ENCODE results near the gene U2AF2. TPM values are rescaled to one million over a fixed set of nuclear protein-coding genes. Genes with fewer than 3 reads are reported as not detected.

U2AF2 gene
- total and polyA plus RNA-seq, 11 donors: 39.9 to 104 (median 72.7) TPM

DNA sequence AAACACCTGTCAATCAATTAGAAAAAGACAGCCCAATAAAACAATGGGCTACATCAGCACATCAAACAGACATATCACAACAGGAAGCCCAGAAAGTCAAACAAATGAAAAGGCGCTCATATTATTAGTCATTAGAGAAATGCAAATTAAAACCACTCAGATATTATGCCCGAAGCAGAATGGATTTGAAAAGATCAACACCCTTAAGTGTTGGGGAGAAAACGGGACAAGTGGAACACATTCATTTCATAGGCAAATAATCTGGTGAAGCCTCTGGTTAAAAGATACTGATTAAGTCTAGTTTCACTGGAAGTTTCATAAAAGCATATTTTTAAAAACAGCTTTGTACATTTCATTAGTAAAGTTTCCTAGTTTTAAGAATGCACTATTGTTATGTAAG is 66.0 kb downstream of the U2AF2 start:
- peaks cover 0 to 19% (median 0%) of the 10 kb centered on the region in 12 donors for H3K9me3 ChIP-seq
- no peak for DNase-seq
- intact Hi-C loops (cut with DNase I): no loop called here
- no peaks in the 10 kb centered on the region for H3K36me3 ChIP-seq
- H3K4me3 ChIP-seq: no peak overlapping the region
- peaks cover 4 to 69% (median 28%) of the 10 kb centered on the region in 9 donors for H3K27me3 ChIP-seq
- H3K27ac ChIP-seq: no peak overlapping the region
- TF ChIP-seq, protein P1, sequence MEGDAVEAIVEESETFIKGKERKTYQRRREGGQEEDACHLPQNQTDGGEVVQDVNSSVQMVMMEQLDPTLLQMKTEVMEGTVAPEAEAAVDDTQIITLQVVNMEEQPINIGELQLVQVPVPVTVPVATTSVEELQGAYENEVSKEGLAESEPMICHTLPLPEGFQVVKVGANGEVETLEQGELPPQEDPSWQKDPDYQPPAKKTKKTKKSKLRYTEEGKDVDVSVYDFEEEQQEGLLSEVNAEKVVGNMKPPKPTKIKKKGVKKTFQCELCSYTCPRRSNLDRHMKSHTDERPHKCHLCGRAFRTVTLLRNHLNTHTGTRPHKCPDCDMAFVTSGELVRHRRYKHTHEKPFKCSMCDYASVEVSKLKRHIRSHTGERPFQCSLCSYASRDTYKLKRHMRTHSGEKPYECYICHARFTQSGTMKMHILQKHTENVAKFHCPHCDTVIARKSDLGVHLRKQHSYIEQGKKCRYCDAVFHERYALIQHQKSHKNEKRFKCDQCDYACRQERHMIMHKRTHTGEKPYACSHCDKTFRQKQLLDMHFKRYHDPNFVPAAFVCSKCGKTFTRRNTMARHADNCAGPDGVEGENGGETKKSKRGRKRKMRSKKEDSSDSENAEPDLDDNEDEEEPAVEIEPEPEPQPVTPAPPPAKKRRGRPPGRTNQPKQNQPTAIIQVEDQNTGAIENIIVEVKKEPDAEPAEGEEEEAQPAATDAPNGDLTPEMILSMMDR (IDR thresholded peaks at IDR 0.05): no peak
- no peak for TF ChIP-seq POLR2A (IDR thresholded peaks at IDR 0.05)
- H3K4me1 ChIP-seq: no peaks in the 10 kb centered on the region
- ATAC-seq: no peak
- 87 to 88% (median 87%) methylated on average over 3 of the region's 3 CpGs for WGBS, 4 donors

DNA sequence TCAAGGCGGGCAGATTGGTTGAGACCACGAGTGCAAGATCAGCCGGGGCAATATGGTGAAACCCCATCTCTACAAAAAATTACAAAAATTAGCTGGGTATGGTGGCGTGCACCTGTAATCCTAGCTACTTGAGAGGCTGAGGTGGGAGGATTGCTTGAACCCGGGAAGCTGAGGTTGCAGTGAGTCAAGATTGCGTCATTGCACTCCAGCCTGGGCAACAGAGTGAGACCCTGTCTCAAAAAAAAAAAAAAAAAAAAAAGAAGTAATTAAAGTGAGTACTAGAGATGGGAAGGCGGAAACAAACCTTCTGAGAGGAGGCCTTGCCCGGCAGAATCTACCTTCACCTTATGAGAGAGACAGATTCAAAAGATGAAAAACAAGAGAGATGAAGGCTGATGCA is 68.7 kb downstream of the U2AF2 start:
- DNase-seq (no peak), ATAC-seq (no peak)
- H3K4me3 ChIP-seq: no peak overlapping the region
- H3K4me1 ChIP-seq: no peaks in the 10 kb centered on the region
- peaks cover 0 to 43% (median 18%) of the 10 kb centered on the region in 9 donors for H3K27me3 ChIP-seq
- intact Hi-C loops (cut with DNase I): no loop called here
- no peaks in the 10 kb centered on the region for H3K36me3 ChIP-seq
- H3K27ac ChIP-seq: no peak overlapping the region
- TF ChIP-seq, protein P1 (IDR thresholded peaks at IDR 0.05): no peak
- no peak for TF ChIP-seq POLR2A (IDR thresholded peaks at IDR 0.05)
- 85 to 92% (median 91%) methylated on average over 8 of the region's 8 CpGs for WGBS, 4 donors
- H3K9me3 ChIP-seq: peaks cover 0 to 19% (median 0%) of the 10 kb centered on the region in 12 donors

Other genes starting within 250 kb of the U2AF2 start
- 10 to 100 TPM; 16.5 to 51.8 (median 29.1) TPM for gene UBE2S, start 247.2 kb upstream of the U2AF2 start, total RNA-seq
- gene UBE2S, start 247.2 kb upstream of the U2AF2 start, polyA plus RNA-seq: 10 to 100 TPM; 10.9 to 27.3 TPM
- not detected for gene SHISA7, start 211.7 kb upstream of the U2AF2 start, total RNA-seq
- not detected for gene SHISA7, start 211.7 kb upstream of the U2AF2 start, polyA plus RNA-seq
- gene ISOC2, start 193.4 kb upstream of the U2AF2 start, total RNA-seq: 100 to 1,000 TPM in 1 of 9 donors, 10 to 100 TPM in 8; 36.9 to 102 (median 48.8) TPM
- gene ISOC2, start 193.4 kb upstream of the U2AF2 start, polyA plus RNA-seq: 10 to 100 TPM; 86.8 to 94.9 TPM
- gene C19orf85, start 190.3 kb upstream of the U2AF2 start, total RNA-seq: not detected
- gene C19orf85, start 190.3 kb upstream of the U2AF2 start, polyA plus RNA-seq: not detected
- 10 to 100 TPM in 1 of 9 donors, 1 to 10 TPM in 8; 2.3 to 10.3 (median 4.6) TPM for gene ZNF628, start 178.4 kb upstream of the U2AF2 start, total RNA-seq
- 1 to 10 TPM; 5.4 to 7.9 TPM for gene ZNF628, start 178.4 kb upstream of the U2AF2 start, polyA plus RNA-seq
- gene NAT14, start 169.8 kb upstream of the U2AF2 start, total RNA-seq: 10 to 100 TPM in 1 of 9 donors, 1 to 10 TPM in 8; 2.9 to 10.4 (median 6.7) TPM
- 1 to 10 TPM; 7.3 to 9.2 TPM for gene NAT14, start 169.8 kb upstream of the U2AF2 start, polyA plus RNA-seq
- gene SSC5D, start 166.6 kb upstream of the U2AF2 start, total RNA-seq: 1 to 10 TPM in 8 of 9 donors, under 1 TPM in 1; 1.00 to 6.2 (median 3.3) TPM
- gene SSC5D, start 166.6 kb upstream of the U2AF2 start, polyA plus RNA-seq: 1 to 10 TPM in 1 of 2 donors, under 1 TPM in 1; 0.91 to 1.4 TPM
- gene SBK2, start 117.9 kb upstream of the U2AF2 start, total RNA-seq: 1 to 10 TPM in 7 of 9 donors, under 1 TPM in 2; 0.68 to 2.6 (median 2.1) TPM
- 10 to 100 TPM in 1 of 2 donors, under 1 TPM in 1; 0.80 to 12.6 TPM for gene SBK2, start 117.9 kb upstream of the U2AF2 start, polyA plus RNA-seq
- 10 to 100 TPM in 3 of 9 donors, 1 to 10 TPM in 6; 2.4 to 14.3 (median 7.5) TPM for gene SBK3, start 109.5 kb upstream of the U2AF2 start, total RNA-seq
- 10 to 100 TPM in 1 of 2 donors, 1 to 10 TPM in 1; 5.9 to 12.4 TPM for gene SBK3, start 109.5 kb upstream of the U2AF2 start, polyA plus RNA-seq
- 10 to 100 TPM in 4 of 9 donors, 1 to 10 TPM in 5; 5.4 to 13.9 (median 9.8) TPM for gene ZNF579, start 74.2 kb upstream of the U2AF2 start, total RNA-seq
- gene ZNF579, start 74.2 kb upstream of the U2AF2 start, polyA plus RNA-seq: 10 to 100 TPM in 1 of 2 donors, 1 to 10 TPM in 1; 7.9 to 10.9 TPM
- 10 to 100 TPM; 11.2 to 15.4 (median 12.9) TPM for gene FIZ1, start 55.5 kb upstream of the U2AF2 start, total RNA-seq
- gene FIZ1, start 55.5 kb upstream of the U2AF2 start, polyA plus RNA-seq: 10 to 100 TPM in 1 of 2 donors, 1 to 10 TPM in 1; 10.0 to 16.7 TPM
- 10 to 100 TPM; 11.0 to 34.7 (median 16.5) TPM for gene ZNF524, start 54.7 kb upstream of the U2AF2 start, total RNA-seq
- 10 to 100 TPM; 30.6 to 33.9 TPM for gene ZNF524, start 54.7 kb upstream of the U2AF2 start, polyA plus RNA-seq
- gene ZNF865, start 49.4 kb upstream of the U2AF2 start, total RNA-seq: 10 to 100 TPM; 11.4 to 19.1 (median 14.2) TPM
- gene ZNF865, start 49.4 kb upstream of the U2AF2 start, polyA plus RNA-seq: 10 to 100 TPM; 12.0 to 24.3 TPM
- 10 to 100 TPM in 4 of 9 donors, 1 to 10 TPM in 5; 6.7 to 15.8 (median 9.2) TPM for gene ZNF784, start 30.5 kb upstream of the U2AF2 start, total RNA-seq
- 10 to 100 TPM in 1 of 2 donors, 1 to 10 TPM in 1; 8.5 to 10.4 TPM for gene ZNF784, start 30.5 kb upstream of the U2AF2 start, polyA plus RNA-seq
- gene ZNF580, start 14.0 kb upstream of the U2AF2 start, total RNA-seq: 10 to 100 TPM; 17.0 to 41.5 (median 21.2) TPM
- gene ZNF580, start 14.0 kb upstream of the U2AF2 start, polyA plus RNA-seq: 10 to 100 TPM in 1 of 2 donors, 1 to 10 TPM in 1; 8.2 to 18.4 TPM
- 10 to 100 TPM in 2 of 9 donors, 1 to 10 TPM in 7; 4.7 to 12.7 (median 7.2) TPM for gene ZNF581, start 11.4 kb upstream of the U2AF2 start, total RNA-seq
- 1 to 10 TPM; 5.5 to 9.3 TPM for gene ZNF581, start 11.4 kb upstream of the U2AF2 start, polyA plus RNA-seq
- 10 to 100 TPM; 11.7 to 25.8 (median 16.5) TPM for gene CCDC106, start 6.8 kb upstream of the U2AF2 start, total RNA-seq
- 10 to 100 TPM; 11.9 to 27.7 TPM for gene CCDC106, start 6.8 kb upstream of the U2AF2 start, polyA plus RNA-seq
- 100 to 1,000 TPM; 125 to 377 (median 189) TPM for gene EPN1, start 20.2 kb downstream of the U2AF2 start, total RNA-seq
- 100 to 1,000 TPM; 177 to 188 TPM for gene EPN1, start 20.2 kb downstream of the U2AF2 start, polyA plus RNA-seq
- not detected for gene NLRP9, start 83.4 kb downstream of the U2AF2 start, total RNA-seq
- gene NLRP9, start 83.4 kb downstream of the U2AF2 start, polyA plus RNA-seq: not detected
- not detected for gene RFPL4A, start 104.1 kb downstream of the U2AF2 start, total RNA-seq
- not detected for gene RFPL4A, start 104.1 kb downstream of the U2AF2 start, polyA plus RNA-seq
- gene RFPL4AL1, start 114.1 kb downstream of the U2AF2 start, total RNA-seq: not detected
- gene RFPL4AL1, start 114.1 kb downstream of the U2AF2 start, polyA plus RNA-seq: not detected
- gene NLRP11, start 177.0 kb downstream of the U2AF2 start, total RNA-seq: not detected
- not detected for gene NLRP11, start 177.0 kb downstream of the U2AF2 start, polyA plus RNA-seq
- gene NLRP4, start 181.5 kb downstream of the U2AF2 start, total RNA-seq: not detected
- not detected for gene NLRP4, start 181.5 kb downstream of the U2AF2 start, polyA plus RNA-seq

Measured in heart left ventricle (tissue), 16 donors.